PC-3 (cell line): ENCODE data around the gene CASP10.

ENCODE experiments used
- CTCF ChIP-seq: fragments of 300-600 bp; sonication (generic); conservative IDR thresholded peaks from 2 replicates; pipeline ENCODE4 v1.5.1; 2017; ENCODE audit warnings: antibody characterized with exemption, low read depth, mild to moderate bottlenecking, low read length
- EZH2 ChIP-seq: fragments of 300-600 bp; sonication (generic); IDR thresholded peaks from one replicate; pipeline ENCODE4 v1.6.1; 2017; ENCODE audit warnings: antibody characterized with exemption, mild to moderate bottlenecking, low read length; ENCODE audit not compliant: unreplicated experiment
- EZH2phosphoT487 ChIP-seq: fragments of 300-600 bp; sonication (generic); IDR thresholded peaks from 2 replicates; pipeline ENCODE4 v1.6.1; 2018; ENCODE audit warnings: mild to moderate bottlenecking, antibody characterized with exemption, low read length, borderline replicate concordance

GRCh38 chr2:201171259-201171814, 11.6 kb upstream of the CASP10 start:
- TF ChIP-seq CTCF (no peak), EZH2 (no peak), EZH2phosphoT487 (no peak)
